Measurements from ENCODE around the gene UBE2R2.
"Not testable (repeated sequence)": the region's sequence is repeated elsewhere in the genome, so short reads cannot be mapped to it uniquely, and the experiment has no call there.

The UBE2R2 gene

GRCh38 chr9:33804196-33804595 is 12.8 kb upstream of the UBE2R2 start:
- not testable (repeated sequence) for H3K14ac ChIP-seq (ENCODE audit: low read length); H4K91ac ChIP-seq (ENCODE audit: low read depth, low read length, poor library complexity); H2AFZ ChIP-seq (ENCODE audit: low read length); H2BK5ac ChIP-seq (ENCODE audit: low read length); H2AK5ac ChIP-seq (ENCODE audit: low read depth, low read length); H3K4ac ChIP-seq (ENCODE audit: low read length); H4K8ac ChIP-seq (ENCODE audit: low read depth, low read length); H3K79me1 ChIP-seq (ENCODE audit: low read depth, low read length); H2BK12ac ChIP-seq (ENCODE audit: low read length); H2BK15ac ChIP-seq (ENCODE audit: low read length); H3K36me3 ChIP-seq (replicated peaks in 1 of 2; ENCODE audit: control insufficient read depth in 2 of 2, insufficient read depth in 2 of 2, low read length in 2 of 2); H3K27ac ChIP-seq (replicated peaks; ENCODE audit: low read length); H3K18ac ChIP-seq (ENCODE audit: low read length); H3K9me3 ChIP-seq (replicated peaks in 1 of 2; ENCODE audit: control insufficient read depth in 2 of 2, insufficient read depth in 1 of 2, low read depth in 1 of 2, low read length in 2 of 2); DNase-seq (ENCODE audit: low spot score); H3K4me1 ChIP-seq (ENCODE audit: control insufficient read depth in 2 of 2, insufficient read depth in 1 of 2, low read depth in 1 of 2, low read length in 2 of 2); H3K4me3 ChIP-seq (ENCODE audit: low read length in 2 of 2); H2BK120ac ChIP-seq (ENCODE audit: low read depth, low read length); H3K4me2 ChIP-seq (ENCODE audit: insufficient read depth, low read length, poor library complexity, severe bottlenecking); H3K9ac ChIP-seq (ENCODE audit: low read depth, low read length, poor library complexity); H3K27me3 ChIP-seq (ENCODE audit: control insufficient read depth in 3 of 3, insufficient read depth in 3 of 3, low read depth in 1 of 3, low read length in 3 of 3); H3K23ac ChIP-seq (ENCODE audit: low read depth, low read length, poor library complexity)
- no CpG with 5 or more reads among the region's 3 CpGs for WGBS, 2 donors (ENCODE audit: extremely low coverage in 2 of 2, insufficient read length in 2 of 2, insufficient replicate concordance in 1 of 2)

- no CpG with 5 or more reads among the region's 2 CpGs for WGBS, 2 donors (ENCODE audit: extremely low coverage in 2 of 2, insufficient read length in 2 of 2, insufficient replicate concordance in 1 of 2)
- H2BK5ac ChIP-seq (ENCODE audit: low read length); H3K79me1 ChIP-seq (ENCODE audit: low read depth, low read length); DNase-seq (ENCODE audit: low spot score); H3K14ac ChIP-seq (ENCODE audit: low read length); H3K9me3 ChIP-seq (replicated peaks in 1 of 2; ENCODE audit: control insufficient read depth in 2 of 2, insufficient read depth in 1 of 2, low read depth in 1 of 2, low read length in 2 of 2); H3K23ac ChIP-seq (ENCODE audit: low read depth, low read length, poor library complexity); H3K4ac ChIP-seq (ENCODE audit: low read length); H2BK120ac ChIP-seq (ENCODE audit: low read depth, low read length); H3K27ac ChIP-seq (replicated peaks; ENCODE audit: low read length); H3K4me2 ChIP-seq (ENCODE audit: insufficient read depth, low read length, poor library complexity, severe bottlenecking); H2AK5ac ChIP-seq (ENCODE audit: low read depth, low read length); H3K9ac ChIP-seq (ENCODE audit: low read depth, low read length, poor library complexity); H3K4me3 ChIP-seq (ENCODE audit: low read length in 2 of 2); H4K8ac ChIP-seq (ENCODE audit: low read depth, low read length); H2BK15ac ChIP-seq (ENCODE audit: low read length); H2BK12ac ChIP-seq (ENCODE audit: low read length); H3K36me3 ChIP-seq (replicated peaks in 1 of 2; ENCODE audit: control insufficient read depth in 2 of 2, insufficient read depth in 2 of 2, low read length in 2 of 2); H3K18ac ChIP-seq (ENCODE audit: low read length); H3K27me3 ChIP-seq (ENCODE audit: control insufficient read depth in 3 of 3, insufficient read depth in 3 of 3, low read depth in 1 of 3, low read length in 3 of 3); H3K4me1 ChIP-seq (ENCODE audit: control insufficient read depth in 2 of 2, insufficient read depth in 1 of 2, low read depth in 1 of 2, low read length in 2 of 2); H4K91ac ChIP-seq (ENCODE audit: low read depth, low read length, poor library complexity): not testable (repeated sequence)
- peak overlapping the region; percentile 59 for H2AFZ ChIP-seq (ENCODE audit: low read length)
Observed at GRCh38 chr9:33807156-33807555, 9.8 kb upstream of the UBE2R2 start.

GRCh38 chr9:33808979-33809322 is 8.0 kb upstream of the UBE2R2 start:
- not testable (repeated sequence) for DNase-seq (ENCODE audit: low spot score); H3K4me2 ChIP-seq (ENCODE audit: insufficient read depth, low read length, poor library complexity, severe bottlenecking); H3K9ac ChIP-seq (ENCODE audit: low read depth, low read length, poor library complexity); H3K4me1 ChIP-seq (ENCODE audit: control insufficient read depth in 2 of 2, insufficient read depth in 1 of 2, low read depth in 1 of 2, low read length in 2 of 2); H2BK12ac ChIP-seq (ENCODE audit: low read length); H3K4me3 ChIP-seq (ENCODE audit: low read length in 2 of 2); H3K36me3 ChIP-seq (replicated peaks in 1 of 2; ENCODE audit: control insufficient read depth in 2 of 2, insufficient read depth in 2 of 2, low read length in 2 of 2); H3K14ac ChIP-seq (ENCODE audit: low read length); H4K8ac ChIP-seq (ENCODE audit: low read depth, low read length); H2AK5ac ChIP-seq (ENCODE audit: low read depth, low read length); H3K79me1 ChIP-seq (ENCODE audit: low read depth, low read length); H4K91ac ChIP-seq (ENCODE audit: low read depth, low read length, poor library complexity); H3K9me3 ChIP-seq (replicated peaks in 1 of 2; ENCODE audit: control insufficient read depth in 2 of 2, insufficient read depth in 1 of 2, low read depth in 1 of 2, low read length in 2 of 2); H3K23ac ChIP-seq (ENCODE audit: low read depth, low read length, poor library complexity); H2AFZ ChIP-seq (ENCODE audit: low read length); H2BK15ac ChIP-seq (ENCODE audit: low read length); H2BK5ac ChIP-seq (ENCODE audit: low read length); H3K27me3 ChIP-seq (ENCODE audit: control insufficient read depth in 3 of 3, insufficient read depth in 3 of 3, low read depth in 1 of 3, low read length in 3 of 3); H3K18ac ChIP-seq (ENCODE audit: low read length); H2BK120ac ChIP-seq (ENCODE audit: low read depth, low read length); H3K4ac ChIP-seq (ENCODE audit: low read length); H3K27ac ChIP-seq (replicated peaks; ENCODE audit: low read length)
- WGBS, 2 donors (ENCODE audit: extremely low coverage in 2 of 2, insufficient read length in 2 of 2, insufficient replicate concordance in 1 of 2) = no CpG with 5 or more reads among the region's 1 CpG

- Histone ChIP-seq H3K14ac (ENCODE audit: low read length) (no peak overlapping the region), H3K4me2 (ENCODE audit: insufficient read depth, low read length, poor library complexity, severe bottlenecking) (no peak overlapping the region), H2AFZ (ENCODE audit: low read length) (no peak overlapping the region), H3K4me1 (ENCODE audit: control insufficient read depth in 2 of 2, insufficient read depth in 1 of 2, low read depth in 1 of 2, low read length in 2 of 2) (peaks cover 0 to 5% of the 10 kb centered on the region in 2 donors), H3K9ac (ENCODE audit: low read depth, low read length, poor library complexity) (no peak overlapping the region), H3K27ac (replicated peaks; ENCODE audit: low read length) (no peak overlapping the region), H4K91ac (ENCODE audit: low read depth, low read length, poor library complexity) (no peak overlapping the region), H2BK5ac (ENCODE audit: low read length) (no peak overlapping the region), H3K23ac (ENCODE audit: low read depth, low read length, poor library complexity) (no peak overlapping the region), H2BK120ac (ENCODE audit: low read depth, low read length) (no peak overlapping the region), H3K36me3 (replicated peaks in 1 of 2; ENCODE audit: control insufficient read depth in 2 of 2, insufficient read depth in 2 of 2, low read length in 2 of 2) (no peaks in the 10 kb centered on the region), H3K4me3 (ENCODE audit: low read length in 2 of 2) (no peak overlapping the region), H2AK5ac (ENCODE audit: low read depth, low read length) (no peak overlapping the region), H3K9me3 (replicated peaks in 1 of 2; ENCODE audit: control insufficient read depth in 2 of 2, insufficient read depth in 1 of 2, low read depth in 1 of 2, low read length in 2 of 2) (no peaks in the 10 kb centered on the region), H4K8ac (ENCODE audit: low read depth, low read length) (no peak overlapping the region), H3K18ac (ENCODE audit: low read length) (no peak overlapping the region), H2BK15ac (ENCODE audit: low read length) (no peak overlapping the region), H3K79me1 (ENCODE audit: low read depth, low read length) (peaks cover 1% of the 10 kb centered on the region), H3K27me3 (ENCODE audit: control insufficient read depth in 3 of 3, insufficient read depth in 3 of 3, low read depth in 1 of 3, low read length in 3 of 3) (no peaks in the 10 kb centered on the region), H2BK12ac (ENCODE audit: low read length) (no peak overlapping the region), H3K4ac (ENCODE audit: low read length) (no peak overlapping the region)
- DNase-seq (ENCODE audit: low spot score) = no peak
- WGBS, 2 donors (ENCODE audit: extremely low coverage in 2 of 2, insufficient read length in 2 of 2, insufficient replicate concordance in 1 of 2) = no CpG with 5 or more reads among the region's 1 CpG
Observed at GRCh38 chr9:33809506-33809905, 7.5 kb upstream of the UBE2R2 start.
